SK-N-SH treated with all-trans-retinoic acid at 6 μM for 48 hours (cell line): ENCODE results near the gene DOCK11.

ENCODE experiments used
- ARNTL ChIP-seq: fragments of 450-650 bp; formaldehyde crosslinking; IDR thresholded peaks from 2 replicates; pipeline ENCODE4 v1.5.0; 2020; ENCODE audit warnings: low read depth, mild to moderate bottlenecking, moderate library complexity, borderline replicate concordance
- CSRNP3 ChIP-seq: fragments of 250-450 bp; sonication (Bioruptor Pico); IDR thresholded peaks from 2 replicates; pipeline ENCODE4 v1.5.1; 2021; ENCODE audit warnings: mild to moderate bottlenecking, moderate library complexity
- ESRRG ChIP-seq: fragments of 250-450 bp; sonication (Bioruptor Pico); IDR thresholded peaks from 2 replicates; pipeline ENCODE4 v1.6.1; 2021; ENCODE audit warnings: mild to moderate bottlenecking
- GLIS3 ChIP-seq: fragments of 250-450 bp; sonication (Bioruptor Pico); IDR thresholded peaks from 2 replicates; pipeline ENCODE4 v1.5.0; 2020; ENCODE audit warnings: mild to moderate bottlenecking, moderate library complexity
- OSR1 ChIP-seq: fragments of 250-450 bp; sonication (Bioruptor Pico); IDR thresholded peaks from 2 replicates; pipeline ENCODE4 v1.8.0; 2022; ENCODE audit warnings: moderate library complexity, mild to moderate bottlenecking, inconsistent platforms
- PATZ1 ChIP-seq: fragments of 250-450 bp; sonication (Bioruptor Pico); IDR thresholded peaks from 2 replicates; pipeline ENCODE4 v1.8.0; 2020; ENCODE audit warnings: mild to moderate bottlenecking, moderate library complexity, borderline replicate concordance
- PPARA ChIP-seq: fragments of 250-450 bp; sonication (Bioruptor Pico); IDR thresholded peaks from 2 replicates; pipeline ENCODE4 v1.5.0; 2020; ENCODE audit warnings: mild to moderate bottlenecking, borderline replicate concordance
- ZC3H10 ChIP-seq: fragments of 250-450 bp; sonication (Bioruptor Pico); IDR thresholded peaks from 2 replicates; pipeline ENCODE4 v1.5.1; 2021; ENCODE audit warnings: mild to moderate bottlenecking, moderate library complexity
- ZFP30 ChIP-seq: fragments of 450-650 bp; formaldehyde crosslinking; IDR thresholded peaks from 2 replicates; pipeline ENCODE4 v1.5.0; 2022; ENCODE audit warnings: mild to moderate bottlenecking, moderate library complexity
- ZNF565 ChIP-seq: fragments of 450-650 bp; formaldehyde crosslinking; conservative IDR thresholded peaks from 2 replicates; pipeline ENCODE4 v1.5.0; 2020; ENCODE audit warnings: low read depth, mild to moderate bottlenecking, moderate library complexity
- TF ChIP-seq, protein P1 (sequence below): fragments of 250-450 bp; sonication (Bioruptor Pico); IDR thresholded peaks from 2 replicates; pipeline ENCODE4 v1.8.0; 2021; ENCODE audit warnings: low read depth, mild to moderate bottlenecking, moderate library complexity, borderline replicate concordance

DNA sequence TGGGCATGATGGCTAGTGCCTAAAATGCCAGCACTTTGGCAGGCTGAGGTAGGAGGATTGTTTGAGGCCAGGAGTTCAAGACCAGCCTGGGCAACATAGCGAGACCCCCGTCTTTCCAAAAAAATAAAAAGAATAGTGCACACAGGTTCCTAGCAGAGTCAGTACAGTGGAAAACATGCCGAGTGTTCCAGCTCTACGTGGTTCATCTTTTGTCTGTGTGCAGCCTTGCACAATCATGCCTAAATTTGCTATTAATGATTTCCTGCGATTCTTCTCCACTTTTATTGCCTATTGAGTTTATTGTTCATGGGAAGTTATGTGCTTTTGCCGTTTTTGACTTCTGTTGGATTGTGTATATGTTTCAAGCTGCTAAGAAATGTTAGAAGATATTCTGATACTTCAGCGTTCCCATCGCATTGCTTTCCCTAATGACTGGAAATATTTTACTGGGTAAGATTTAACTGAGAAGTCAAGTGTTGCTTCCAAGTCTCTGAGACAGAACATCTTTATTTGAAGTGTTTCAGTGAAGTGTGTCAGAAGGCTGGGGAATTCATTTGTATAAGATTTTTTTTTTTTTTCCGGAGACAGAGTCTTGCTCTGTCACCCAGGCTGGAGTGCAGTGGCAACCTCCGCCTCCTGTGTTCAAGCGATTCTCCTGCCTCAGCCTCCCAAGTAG, 11.3 kb downstream of the DOCK11 start:
- TF ChIP-seq CSRNP3: no peak
- TF ChIP-seq ZC3H10 (CRISPR knock-in tag): no peak
- TF ChIP-seq ZNF565 (CRISPR knock-in tag): no peak
- TF ChIP-seq ESRRG: no peak
- TF ChIP-seq ZFP30 (CRISPR knock-in tag): no peak
- no peak for TF ChIP-seq PATZ1 (CRISPR knock-in tag)
- no peak for TF ChIP-seq OSR1 (CRISPR knock-in tag)
- no peak for TF ChIP-seq ARNTL (CRISPR knock-in tag)
- TF ChIP-seq, protein P1, sequence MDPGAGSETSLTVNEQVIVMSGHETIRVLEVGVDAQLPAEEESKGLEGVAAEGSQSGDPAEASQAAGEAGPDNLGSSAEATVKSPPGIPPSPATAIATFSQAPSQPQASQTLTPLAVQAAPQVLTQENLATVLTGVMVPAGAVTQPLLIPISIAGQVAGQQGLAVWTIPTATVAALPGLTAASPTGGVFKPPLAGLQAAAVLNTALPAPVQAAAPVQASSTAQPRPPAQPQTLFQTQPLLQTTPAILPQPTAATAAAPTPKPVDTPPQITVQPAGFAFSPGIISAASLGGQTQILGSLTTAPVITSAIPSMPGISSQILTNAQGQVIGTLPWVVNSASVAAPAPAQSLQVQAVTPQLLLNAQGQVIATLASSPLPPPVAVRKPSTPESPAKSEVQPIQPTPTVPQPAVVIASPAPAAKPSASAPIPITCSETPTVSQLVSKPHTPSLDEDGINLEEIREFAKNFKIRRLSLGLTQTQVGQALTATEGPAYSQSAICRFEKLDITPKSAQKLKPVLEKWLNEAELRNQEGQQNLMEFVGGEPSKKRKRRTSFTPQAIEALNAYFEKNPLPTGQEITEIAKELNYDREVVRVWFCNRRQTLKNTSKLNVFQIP (CRISPR knock-in tag): no peak
- TF ChIP-seq GLIS3: no peak
- no peak for TF ChIP-seq PPARA
